H9 (cell line): ENCODE measurements around the gene COG8. TPM values are rescaled to one million over a fixed set of nuclear protein-coding genes. Genes with fewer than 3 reads are reported as not detected.
"Not testable (repeated sequence)": the region's sequence is repeated elsewhere in the genome, so short reads cannot be mapped to it uniquely, and the experiment has no call there.

ENCODE experiments used
- DNase-seq: peaks from one replicate; pipeline ENCODE4 v3.0.0-alpha.2; 2017
- H2AFZ ChIP-seq: one replicate; pipeline ENCODE4 v1.6.1; 2013; ENCODE audit warnings: mild to moderate bottlenecking, low read length, control low read depth, moderate library complexity
- H2AK5ac ChIP-seq: 2 replicates; pipeline ENCODE4 v1.6.1; 2013; ENCODE audit warnings: low read length, control low read depth, mixed read lengths; ENCODE audit not compliant: insufficient read length
- H2BK120ac ChIP-seq: one replicate; pipeline ENCODE4 v1.6.1; 2013; ENCODE audit warnings: low read depth, mild to moderate bottlenecking, low read length, control low read depth, inconsistent platforms; ENCODE audit not compliant: poor library complexity, severe bottlenecking
- H2BK12ac ChIP-seq: 2 replicates; pipeline ENCODE4 v1.6.1; 2013; ENCODE audit warnings: low read length, control low read depth, mixed read lengths, low read depth; ENCODE audit not compliant: insufficient read length
- H2BK15ac ChIP-seq: 2 replicates; pipeline ENCODE4 v1.6.1; 2013; ENCODE audit warnings: low read depth, low read length, control low read depth
- H2BK20ac ChIP-seq: one replicate; pipeline ENCODE4 v1.6.1; 2013; ENCODE audit warnings: low read depth, mild to moderate bottlenecking, low read length, control low read depth, inconsistent platforms; ENCODE audit not compliant: poor library complexity, severe bottlenecking
- H2BK5ac ChIP-seq: 2 replicates; pipeline ENCODE4 v1.6.1; 2013; ENCODE audit warnings: low read length, control low read depth, mixed read lengths; ENCODE audit not compliant: insufficient read length
- H3K14ac ChIP-seq: 2 replicates; pipeline ENCODE4 v1.6.1; 2013; ENCODE audit warnings: low read length, control low read depth; ENCODE audit not compliant: insufficient read depth
- H3K18ac ChIP-seq: 2 replicates; pipeline ENCODE4 v1.6.1; 2013; ENCODE audit warnings: low read depth, mild to moderate bottlenecking, mixed read lengths, low read length, control low read depth; ENCODE audit not compliant: insufficient read length
- H3K23ac ChIP-seq: 2 replicates; pipeline ENCODE4 v1.6.1; 2013; ENCODE audit warnings: low read length, control low read depth, mixed read lengths, low read depth; ENCODE audit not compliant: insufficient read length
- H3K23me2 ChIP-seq: 2 replicates; pipeline ENCODE4 v1.6.1; 2013; ENCODE audit warnings: low read depth, mild to moderate bottlenecking, mixed read lengths, low read length, control low read depth; ENCODE audit not compliant: insufficient read length, poor library complexity, severe bottlenecking
- H3K27ac ChIP-seq: 2 replicates; pipeline ENCODE4 v1.5.1; 2013; ENCODE audit warnings: low read length, control low read depth, mixed read lengths, low read depth; ENCODE audit not compliant: insufficient read length
- H3K27me3 ChIP-seq: 2 replicates; pipeline ENCODE4 v1.6.1; 2013; ENCODE audit warnings: low read length, control low read depth, inconsistent platforms; ENCODE audit not compliant: insufficient read depth
- H3K4ac ChIP-seq: 2 replicates; pipeline ENCODE4 v1.6.1; 2013; ENCODE audit warnings: low read depth, mild to moderate bottlenecking, control low read depth, inconsistent platforms, low read length, moderate library complexity
- H3K4me1 ChIP-seq: 2 replicates; pipeline ENCODE4 v1.6.1; 2013; ENCODE audit warnings: low read length, control low read depth, inconsistent platforms; ENCODE audit not compliant: insufficient read depth
- H3K4me2 ChIP-seq: 2 replicates; pipeline ENCODE4 v1.6.1; 2013; ENCODE audit warnings: low read length, control low read depth, mixed read lengths; ENCODE audit not compliant: insufficient read length, insufficient read depth
- H3K56ac ChIP-seq: 2 replicates; pipeline ENCODE4 v1.6.1; 2013; ENCODE audit warnings: low read depth, mild to moderate bottlenecking, mixed read lengths, low read length, control low read depth; ENCODE audit not compliant: insufficient read length
- H3K79me1 ChIP-seq: 2 replicates; pipeline ENCODE4 v1.6.1; 2013; ENCODE audit warnings: low read depth, mild to moderate bottlenecking, moderate library complexity, low read length, control low read depth, inconsistent platforms; ENCODE audit not compliant: insufficient read depth, poor library complexity, severe bottlenecking
- H3K79me2 ChIP-seq: 2 replicates; pipeline ENCODE4 v1.6.1; 2013; ENCODE audit warnings: low read length, control low read depth, inconsistent platforms; ENCODE audit not compliant: insufficient read depth
- H3K9ac ChIP-seq: 2 replicates; pipeline ENCODE4 v1.6.1; 2013; ENCODE audit warnings: low read length, control low read depth, mixed read lengths; ENCODE audit not compliant: insufficient read length; ENCODE audit errors: extremely low read depth
- H3K9me3 ChIP-seq: one replicate; pipeline ENCODE4 v1.6.1; 2013; ENCODE audit warnings: low read depth, low read length, inconsistent platforms; ENCODE audit not compliant: control insufficient read depth
- H3T11ph ChIP-seq: one replicate; pipeline ENCODE4 v1.6.1; 2013; ENCODE audit warnings: mild to moderate bottlenecking, low read length, control low read depth, inconsistent platforms
- H4K20me1 ChIP-seq: one replicate; pipeline ENCODE4 v1.6.1; 2013; ENCODE audit not compliant: control insufficient read depth, insufficient read length, insufficient read depth
- H4K5ac ChIP-seq: 2 replicates; pipeline ENCODE4 v1.6.1; 2013; ENCODE audit warnings: low read depth, mild to moderate bottlenecking, mixed read lengths, low read length, control low read depth; ENCODE audit not compliant: insufficient read length
- H4K8ac ChIP-seq: replicated peaks from 2 replicates; pipeline ENCODE4 v1.6.1; 2013; ENCODE audit warnings: low read length, control low read depth, mixed read lengths, low read depth; ENCODE audit not compliant: insufficient read length
- H4K91ac ChIP-seq: 2 replicates; pipeline ENCODE4 v1.6.1; 2013; ENCODE audit warnings: low read depth, mild to moderate bottlenecking, moderate library complexity, mixed read lengths, low read length, control low read depth; ENCODE audit not compliant: insufficient read length
- H3K27ac Mint-ChIP-seq, 3 experiments: 2 replicates in 2 of 3; 3 replicates in 1 of 3; pipeline ENCODE4 v1.8.0; 2020 to 2021; ENCODE audit warnings: mixed read lengths in 3 of 3, mild to moderate bottlenecking in 1 of 3, moderate library complexity in 1 of 3
- H3K27me3 Mint-ChIP-seq: 2 replicates; pipeline ENCODE4 v1.8.0; 2021; ENCODE audit warnings: low read depth, mild to moderate bottlenecking, moderate library complexity, mixed read lengths
- H3K36me3 Mint-ChIP-seq, 3 experiments: 2 replicates in 2 of 3; 3 replicates in 1 of 3; pipeline ENCODE4 v1.8.0; 2020 to 2021; ENCODE audit warnings: low read depth in 3 of 3, mixed read lengths in 3 of 3; ENCODE audit not compliant: insufficient read depth in 1 of 3
- H3K4me1 Mint-ChIP-seq, 2 experiments: 2 replicates each; pipeline ENCODE4 v1.8.0; 2020; ENCODE audit warnings: mixed read lengths in 2 of 2
- H3K4me3 Mint-ChIP-seq, 2 experiments: 2 replicates in 1 of 2; 3 replicates in 1 of 2; pipeline ENCODE4 v1.8.0; 2020 to 2021; ENCODE audit warnings: mild to moderate bottlenecking in 2 of 2, mixed read lengths in 2 of 2, moderate library complexity in 1 of 2
- H3K9me3 Mint-ChIP-seq, 2 experiments: 2 replicates in 1 of 2; 3 replicates in 1 of 2; pipeline ENCODE4 v1.8.0; 2020; ENCODE audit warnings: mild to moderate bottlenecking in 2 of 2, mixed read lengths in 2 of 2, moderate library complexity in 1 of 2
- CTCF ChIP-seq: fragments of 200-600 bp; sonication (generic); conservative IDR thresholded peaks from 3 replicates; pipeline ENCODE4 v1.8.0; 2021; ENCODE audit warnings: antibody characterized with exemption, mild to moderate bottlenecking
- WGBS: extraction: QIAGEN DNeasy Blood & Tissue Kit; methylation state at CpG from one replicate; pipeline ENCODE4 v1.1.7; 2013; ENCODE audit warnings: missing lambda C conversion rate, low lambda C conversion rate, mixed read lengths; ENCODE audit not compliant: insufficient read length; ENCODE audit errors: extremely low coverage; 5-methylcytosine and 5-hydroxymethylcytosine counted together
- total RNA-seq: library from RNA; stranded (reverse); gene quantifications from 2 replicates; pipeline ENCODE4 v1.2.1, GENCODE V29; 2021

Gene COG8
- total RNA-seq, 1 experiment from 2014 or later = 52.3 TPM

GRCh38 chr16:69293401-69293800 lies 46.0 kb downstream of the COG8 start:
- DNase-seq = no peak
- Histone ChIP-seq H2BK5ac (no peak overlapping the region), H3T11ph (no peak overlapping the region), H3K23me2 (no peaks in the 10 kb centered on the region), H4K5ac (no peak overlapping the region), H3K9me3 (no peaks in the 10 kb centered on the region), H3K79me2 (no peaks in the 10 kb centered on the region), H3K23ac (no peak overlapping the region), H2AFZ (no peak overlapping the region), H4K8ac (no peak overlapping the region), H3K56ac (no peak overlapping the region), H4K91ac (no peak overlapping the region), H4K20me1 (no peaks in the 10 kb centered on the region), H2BK12ac (no peak overlapping the region), H2BK120ac (no peak overlapping the region), H2BK20ac (no peak overlapping the region), H3K79me1 (no peaks in the 10 kb centered on the region), H3K9ac (no peak overlapping the region), H3K27me3 (no peaks in the 10 kb centered on the region), H3K18ac (no peak overlapping the region), H3K14ac (no peak overlapping the region), H3K4me1 (no peaks in the 10 kb centered on the region), H2AK5ac (no peak overlapping the region), H2BK15ac (no peak overlapping the region), H3K4ac (no peak overlapping the region), H3K4me2 (no peak overlapping the region), H3K27ac (no peak overlapping the region)
- Mint-ChIP-seq H3K4me1 (no peaks in the 10 kb centered on the region), H3K27ac (peak overlapping the region in 1 of 3 experiments; percentile 8; a peak in 2 of 7 replicates), H3K9me3 (no peaks in the 10 kb centered on the region), H3K27me3 (no peaks in the 10 kb centered on the region), H3K4me3 (no peak overlapping the region), H3K36me3 (peaks cover 0 to 5% (median 2%) of the 10 kb centered on the region in 3 experiments; a peak in 4 of 7 replicates)
- TF ChIP-seq CTCF = no peak
- WGBS = no CpG with 5 or more reads among the region's 3 CpGs

- H3K27me3 Mint-ChIP-seq, H3K9ac ChIP-seq, H3K27ac Mint-ChIP-seq: not testable (repeated sequence)
These were observed 47.7 kb downstream of the COG8 start for GRCh38 chr16:69291657-69292056.

More at GRCh38 chr16:69291657-69292056, 47.7 kb downstream of the COG8 start:
- H4K91ac ChIP-seq, H3K4me1 ChIP-seq, H3K27me3 ChIP-seq, H2AK5ac ChIP-seq, H2BK5ac ChIP-seq, H3K79me2 ChIP-seq, H3K56ac ChIP-seq, H3K23ac ChIP-seq, H2BK12ac ChIP-seq, H3K14ac ChIP-seq, H2BK15ac ChIP-seq, H3K9me3 ChIP-seq, H4K5ac ChIP-seq, H3K9me3 Mint-ChIP-seq, H3K18ac ChIP-seq, H2BK120ac ChIP-seq, H4K8ac ChIP-seq, H3K4me1 Mint-ChIP-seq, H3K79me1 ChIP-seq, H3T11ph ChIP-seq, H3K36me3 Mint-ChIP-seq, H3K23me2 ChIP-seq, H4K20me1 ChIP-seq, H3K4ac ChIP-seq, H3K4me2 ChIP-seq, H2BK20ac ChIP-seq, H2AFZ ChIP-seq, DNase-seq, H3K27ac ChIP-seq, H3K4me3 Mint-ChIP-seq: not testable (repeated sequence)
- no CpG with 5 or more reads among the region's 9 CpGs for WGBS
